Spleen (tissue), 11 donors: ENCODE data around the gene SSTR4. TPM values are rescaled to one million over a fixed set of nuclear protein-coding genes. Genes with fewer than 3 reads are reported as not detected.

Experiments used
- DNase-seq: peaks from one replicate; pipeline ENCODE4 v3.0.0-alpha.2; 2020
- H3K27ac ChIP-seq, 8 donors: fragments of 200-600 bp; sonication (generic) in 7 of 8; 1 replicate in 4 of 8; 2 replicates in 4 of 8; pipeline versions ENCODE4 v1.5.0 to v1.8.0; 2016 to 2021; ENCODE audit warnings: inconsistent platforms in 4 of 8, mild to moderate bottlenecking in 4 of 8, moderate library complexity in 1 of 8
- H3K27me3 ChIP-seq, 7 donors: fragments of 200-600 bp; sonication (generic) in 6 of 7; replicated peaks in 1 of 7; 1 replicate in 4 of 7; 2 replicates in 3 of 7; pipeline versions ENCODE4 v1.5.0 to v1.8.0; 2016 to 2021; ENCODE audit warnings: inconsistent platforms in 3 of 7, mild to moderate bottlenecking in 1 of 7
- H3K36me3 ChIP-seq, 6 donors: fragments of 200-600 bp; sonication (generic) in 5 of 6; 1 replicate in 4 of 6; 2 replicates in 2 of 6; pipeline versions ENCODE4 v1.5.0 to v1.8.0; 2016 to 2021; ENCODE audit warnings: inconsistent platforms in 2 of 6
- H3K4me1 ChIP-seq, 6 donors: fragments of 200-600 bp; sonication (generic) in 5 of 6; 1 replicate in 3 of 6; 2 replicates in 3 of 6; pipeline versions ENCODE4 v1.5.0 to v1.8.0; 2016 to 2021; ENCODE audit warnings: inconsistent platforms in 3 of 6
- H3K4me3 ChIP-seq, 8 donors: fragments of 200-600 bp; sonication (generic) in 7 of 8; 1 replicate in 4 of 8; 2 replicates in 4 of 8; pipeline versions ENCODE4 v1.5.0 to v1.8.0; 2016 to 2021; ENCODE audit warnings: inconsistent platforms in 4 of 8, mild to moderate bottlenecking in 4 of 8, moderate library complexity in 2 of 8
- H3K9me3 ChIP-seq, 8 donors: fragments of 200-600 bp; sonication (generic) in 7 of 8; 1 replicate in 4 of 8; 2 replicates in 4 of 8; pipeline versions ENCODE4 v1.5.0 to v1.8.0; 2016 to 2021; ENCODE audit warnings: inconsistent platforms in 4 of 8
- POLR2A ChIP-seq, 3 donors: fragments of 450-650 bp; IDR thresholded peaks; one replicate each; pipeline ENCODE4 v1.5.1; 2017; ENCODE audit warnings: antibody characterized with exemption in 3 of 3, mild to moderate bottlenecking in 1 of 3
- POLR2AphosphoS5 ChIP-seq, 3 donors: sonication (generic); formaldehyde crosslinking; IDR thresholded peaks; one replicate each; pipeline ENCODE4 v1.5.1; 2017; ENCODE audit warnings: antibody characterized with exemption in 3 of 3
- WGBS, 5 donors: extraction: QIAGEN DNeasy Blood & Tissue Kit in 3 of 5; methylation state at CpG; one replicate each; pipeline versions ENCODE4 v1.1.5 to v1.1.7; 2013 to 2018; 5-methylcytosine and 5-hydroxymethylcytosine counted together
- intact Hi-C: fragments of 100-400 bp; cut with DNase I; formaldehyde crosslinking; loops from one replicate; pipeline ENCODE4 v1.15.0; 2023; ENCODE audit warnings: low total_unique reads
- polyA plus RNA-seq, 3 donors: library from polyadenylated mRNA; stranded (reverse); fragments of 200-250 nt; gene quantifications; one replicate each; pipeline ENCODE4 v1.2.1, GENCODE V29; 2013
- total RNA-seq, 7 donors: library from RNA; depleted of rRNA in 3 of 7; stranded (reverse); fragments of >200 nt in 3 of 7; fragmentation: NEBNext Ultra II Directional in 4 of 7; extraction: Animal tissue kit (Norgen Biotek cat#: 25700) in 4 of 7; gene quantifications; one replicate each; pipeline versions ENCODE4 v1.1.0 to v1.2.1, GENCODE V29; 2016 to 2021
- TF ChIP-seq, protein P1 (sequence below), 11 experiments: fragments of 200-600 bp in 7 of 11; fragments of 450-650 bp in 4 of 11; sonication (generic) in 4 of 11; IDR thresholded peaks in 8 of 11; conservative IDR thresholded peaks in 3 of 11; 1 replicate in 7 of 11; 2 replicates in 4 of 11; pipeline versions ENCODE4 v1.4.0 to v1.8.0; 2016 to 2021; ENCODE audit warnings: antibody characterized with exemption in 11 of 11, inconsistent platforms in 4 of 11, mild to moderate bottlenecking in 1 of 11
- donor health status: healthy with polysubstance abuse.
- donor health status: DM: no; HTN: no; CAD: no; lungs with moderate emphysema.
- donor health status: DM: no; HTN: no; CAD: no.
- donor health status: Bipolar disorder and iron deficiency.
- donor health status: healthy.
- donor health status: DM: no; HTN: no; CAD: no.
- donor health status: DM: yes; HTN: yes; CAD: no.

Gene SSTR4
- total and polyA plus RNA-seq, 10 donors = not detected

DNA sequence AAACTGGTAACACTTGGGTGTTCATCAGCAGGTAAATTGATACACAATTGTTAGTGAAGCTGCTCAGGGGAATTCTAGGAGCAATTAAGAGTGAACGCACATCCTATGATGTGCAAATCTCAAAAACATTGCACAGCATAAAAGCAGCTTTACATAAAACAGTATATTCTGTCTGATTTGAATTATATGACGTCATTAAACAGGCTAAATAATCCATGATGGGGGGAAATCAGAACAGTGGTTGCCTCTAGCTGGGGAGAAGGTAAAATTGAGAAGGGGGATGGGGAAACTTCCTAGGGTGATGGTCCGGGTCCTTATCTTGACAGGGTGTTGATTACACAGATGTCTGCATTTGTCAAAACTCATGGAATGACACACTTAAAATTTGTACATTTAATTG, 31.7 kb downstream of the SSTR4 start:
- no peaks in the 10 kb centered on the region for H3K9me3 ChIP-seq
- TF ChIP-seq POLR2AphosphoS5 (IDR thresholded peaks at IDR 0.05) (no peak), POLR2A (IDR thresholded peaks at IDR 0.05) (no peak)
- TF ChIP-seq, protein P1, sequence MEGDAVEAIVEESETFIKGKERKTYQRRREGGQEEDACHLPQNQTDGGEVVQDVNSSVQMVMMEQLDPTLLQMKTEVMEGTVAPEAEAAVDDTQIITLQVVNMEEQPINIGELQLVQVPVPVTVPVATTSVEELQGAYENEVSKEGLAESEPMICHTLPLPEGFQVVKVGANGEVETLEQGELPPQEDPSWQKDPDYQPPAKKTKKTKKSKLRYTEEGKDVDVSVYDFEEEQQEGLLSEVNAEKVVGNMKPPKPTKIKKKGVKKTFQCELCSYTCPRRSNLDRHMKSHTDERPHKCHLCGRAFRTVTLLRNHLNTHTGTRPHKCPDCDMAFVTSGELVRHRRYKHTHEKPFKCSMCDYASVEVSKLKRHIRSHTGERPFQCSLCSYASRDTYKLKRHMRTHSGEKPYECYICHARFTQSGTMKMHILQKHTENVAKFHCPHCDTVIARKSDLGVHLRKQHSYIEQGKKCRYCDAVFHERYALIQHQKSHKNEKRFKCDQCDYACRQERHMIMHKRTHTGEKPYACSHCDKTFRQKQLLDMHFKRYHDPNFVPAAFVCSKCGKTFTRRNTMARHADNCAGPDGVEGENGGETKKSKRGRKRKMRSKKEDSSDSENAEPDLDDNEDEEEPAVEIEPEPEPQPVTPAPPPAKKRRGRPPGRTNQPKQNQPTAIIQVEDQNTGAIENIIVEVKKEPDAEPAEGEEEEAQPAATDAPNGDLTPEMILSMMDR (IDR thresholded peaks at IDR 0.05 in 8 of 11, conservative IDR thresholded peaks at IDR 0.05 in 3 of 11) = no peak
- H3K27ac ChIP-seq = no peak overlapping the region
- WGBS, 5 donors = 89 to 96% (median 90%) methylated on average over 3 of the region's 3 CpGs
- no peak for DNase-seq
- H3K36me3 ChIP-seq = no peaks in the 10 kb centered on the region
- intact Hi-C loops = no loop called here
- H3K27me3 ChIP-seq = no peaks in the 10 kb centered on the region
- H3K4me3 ChIP-seq = no peak overlapping the region
- H3K4me1 ChIP-seq = peaks cover 0 to 7% (median 3%) of the 10 kb centered on the region in 6 donors

DNA sequence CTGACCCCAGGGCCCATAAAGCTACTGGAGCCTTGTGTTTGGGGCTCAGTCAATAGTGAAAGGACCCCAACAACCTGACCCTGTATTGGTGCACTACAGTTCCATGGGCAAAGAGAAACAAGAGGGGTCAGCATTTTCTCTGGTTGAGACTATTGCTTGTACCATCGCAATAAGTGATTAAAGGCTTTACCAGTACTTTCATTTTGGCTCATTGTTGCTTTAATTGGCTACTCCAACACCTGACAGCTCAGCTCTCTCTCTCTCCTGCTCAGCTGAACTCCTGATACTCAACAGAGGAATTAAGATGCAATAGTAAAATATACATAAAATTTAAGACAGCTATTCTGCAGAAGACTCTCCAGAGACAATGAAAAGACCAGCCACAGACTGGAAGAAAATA, 33.2 kb downstream of the SSTR4 start:
- H3K4me1 ChIP-seq = no peaks in the 10 kb centered on the region
- H3K36me3 ChIP-seq = no peaks in the 10 kb centered on the region
- no peak for DNase-seq
- intact Hi-C loops = no loop called here
- H3K27ac ChIP-seq = no peak overlapping the region
- TF ChIP-seq POLR2AphosphoS5 (IDR thresholded peaks at IDR 0.05) (no peak), POLR2A (IDR thresholded peaks at IDR 0.05) (no peak)
- TF ChIP-seq, protein P1 (IDR thresholded peaks at IDR 0.05 in 8 of 11, conservative IDR thresholded peaks at IDR 0.05 in 3 of 11) = no peak
- H3K27me3 ChIP-seq = no peaks in the 10 kb centered on the region
- no peaks in the 10 kb centered on the region for H3K9me3 ChIP-seq
- 76 to 93% (median 81%) methylated on average over 1 of the region's 1 CpG for WGBS, 5 donors
- no peak overlapping the region for H3K4me3 ChIP-seq

DNA sequence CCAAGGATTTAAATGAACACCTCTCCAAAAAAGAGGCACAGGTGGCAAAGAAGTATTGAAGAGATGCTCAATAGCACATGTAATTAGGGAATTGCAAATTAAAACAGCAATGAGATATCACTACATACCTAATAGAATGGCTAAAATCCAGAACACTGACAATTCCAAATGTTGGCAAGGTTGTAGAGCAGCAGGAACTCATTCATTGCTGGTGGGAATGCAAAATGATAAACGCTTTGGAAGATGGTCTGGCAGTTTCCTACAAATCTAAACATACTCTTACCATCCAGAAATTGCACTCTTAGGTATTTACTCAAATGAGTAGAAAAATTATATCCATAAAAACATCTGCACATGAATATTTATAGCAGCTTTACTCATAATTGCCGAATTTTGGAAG, 34.0 kb downstream of the SSTR4 start:
- Histone ChIP-seq H3K4me3 (no peak overlapping the region), H3K27ac (no peak overlapping the region), H3K27me3 (no peaks in the 10 kb centered on the region), H3K36me3 (no peaks in the 10 kb centered on the region), H3K9me3 (no peaks in the 10 kb centered on the region), H3K4me1 (no peaks in the 10 kb centered on the region)
- no peak for DNase-seq
- TF ChIP-seq POLR2AphosphoS5 (IDR thresholded peaks at IDR 0.05) (no peak), POLR2A (IDR thresholded peaks at IDR 0.05) (no peak)
- TF ChIP-seq, protein P1 (IDR thresholded peaks at IDR 0.05 in 8 of 11, conservative IDR thresholded peaks at IDR 0.05 in 3 of 11) = no peak
- 80 to 91% (median 83%) methylated on average over 2 of the region's 2 CpGs for WGBS, 5 donors
- intact Hi-C loops = no loop called here

DNA sequence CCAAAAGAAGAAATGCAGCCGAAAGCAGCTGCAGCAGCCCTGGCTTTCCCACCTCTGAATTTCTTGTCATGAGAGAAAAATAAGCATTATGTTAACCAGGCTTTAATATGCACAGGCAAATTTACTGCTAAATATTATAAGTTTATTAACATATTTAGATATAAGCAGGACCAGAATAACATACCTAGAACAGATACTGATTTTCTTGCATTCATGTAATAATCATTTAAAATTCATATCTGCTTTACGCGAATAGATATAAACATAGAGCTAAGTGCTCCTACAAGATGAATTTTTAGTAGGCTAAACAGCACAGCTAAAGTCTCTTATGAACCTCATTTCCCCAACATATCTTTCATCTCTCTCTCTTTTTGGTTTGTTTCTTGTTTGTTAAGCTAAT, 36.3 kb downstream of the SSTR4 start:
- H3K27ac ChIP-seq = no peak overlapping the region
- intact Hi-C loops = no loop called here
- TF ChIP-seq POLR2A (IDR thresholded peaks at IDR 0.05) (no peak), POLR2AphosphoS5 (IDR thresholded peaks at IDR 0.05) (no peak)
- TF ChIP-seq, protein P1 (IDR thresholded peaks at IDR 0.05 in 8 of 11, conservative IDR thresholded peaks at IDR 0.05 in 3 of 11) = no peak
- H3K4me1 ChIP-seq = no peaks in the 10 kb centered on the region
- H3K27me3 ChIP-seq = no peaks in the 10 kb centered on the region
- H3K9me3 ChIP-seq = no peaks in the 10 kb centered on the region
- peaks cover 0 to 10% (median 0%) of the 10 kb centered on the region in 6 donors for H3K36me3 ChIP-seq
- WGBS, 5 donors = 62 to 99% (median 80%) methylated on average over 3 of the region's 3 CpGs
- H3K4me3 ChIP-seq = no peak overlapping the region
- DNase-seq = no peak
